Measurements from ENCODE around the gene RAPGEF2. TPM values are rescaled to one million over a fixed set of nuclear protein-coding genes. Genes with fewer than 3 reads are reported as not detected.

The RAPGEF2 gene
- total RNA-seq, 1 donor from 2014 or later, result 251 TPM

- DNase-seq, result no peak
Observed at GRCh38 chr4:159197885-159198269, 95.0 kb downstream of the RAPGEF2 start.

DNA sequence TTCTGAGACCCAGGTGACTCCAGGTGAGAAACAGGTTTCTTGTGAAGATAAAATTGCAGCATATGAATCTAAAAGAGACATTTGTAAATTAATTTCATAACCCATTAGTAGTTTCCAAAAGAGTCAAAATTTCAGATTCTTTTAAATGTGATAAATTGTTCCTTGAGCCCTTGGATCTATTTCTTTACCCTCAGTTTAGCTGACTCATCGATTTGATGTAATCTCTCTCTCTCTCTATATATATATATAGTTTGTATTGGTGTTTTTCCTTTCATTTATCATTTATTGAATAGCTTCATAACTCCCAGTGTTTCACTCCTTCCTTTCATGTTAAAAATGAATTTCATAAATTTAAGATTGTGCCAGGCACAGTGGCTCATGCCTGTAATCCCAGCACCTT lies 96.9 kb downstream of the RAPGEF2 start:
- DNase-seq, result no peak

- no peak for DNase-seq
Observed at GRCh38 chr4:159201168-159201567, 98.3 kb downstream of the RAPGEF2 start.

DNA sequence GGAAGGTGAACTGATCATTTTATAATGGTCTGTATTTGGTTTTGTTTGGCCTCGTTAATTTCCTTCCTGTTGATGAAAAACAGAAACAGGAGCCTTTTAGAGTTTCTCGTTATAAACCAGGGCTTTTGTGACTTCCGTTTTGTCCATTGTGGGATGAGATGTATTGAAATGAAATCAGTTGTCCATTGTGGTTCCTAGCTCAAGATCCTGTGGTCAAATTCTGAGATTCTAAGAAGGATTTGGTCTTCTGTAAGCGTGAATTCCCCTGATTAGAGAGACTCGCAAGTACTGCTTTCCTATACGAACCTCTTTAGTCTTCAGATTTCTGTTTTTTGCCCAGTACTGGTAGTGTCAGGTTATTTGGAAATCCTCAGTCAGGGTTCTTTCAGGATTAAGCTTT lies 101.7 kb downstream of the RAPGEF2 start:
- no peak for DNase-seq

GRCh38 chr4:159205466-159205865 lies 102.6 kb downstream of the RAPGEF2 start:
- no peak for DNase-seq

GRCh38 chr4:159206427-159206871 lies 103.6 kb downstream of the RAPGEF2 start:
- no peak for DNase-seq

- DNase-seq, result no peak
Observed at GRCh38 chr4:159209249-159209648, 106.4 kb downstream of the RAPGEF2 start.

DNA sequence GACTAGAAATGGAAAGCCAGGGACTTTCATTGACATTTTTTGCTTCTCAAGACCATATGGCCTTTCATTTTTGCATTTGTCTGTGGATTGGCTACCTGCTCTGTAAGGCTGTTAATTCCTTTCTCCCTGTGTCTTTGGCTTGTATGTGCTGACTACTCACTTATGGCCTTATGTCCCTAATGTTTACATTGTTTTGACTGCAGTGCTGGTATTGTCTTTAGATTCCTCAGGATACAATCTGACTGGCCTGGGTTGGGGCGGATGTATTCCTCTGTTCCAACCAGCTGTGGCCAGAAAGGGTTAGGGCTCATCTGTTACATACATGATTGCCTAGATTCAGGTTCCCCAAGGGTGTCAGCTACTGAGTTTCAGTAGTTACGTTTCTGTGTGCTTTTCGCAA lies 108.1 kb downstream of the RAPGEF2 start:
- DNase-seq, result no peak

GRCh38 chr4:159212675-159213293 lies 109.9 kb downstream of the RAPGEF2 start:
- DNase-seq, result no peak

DNA sequence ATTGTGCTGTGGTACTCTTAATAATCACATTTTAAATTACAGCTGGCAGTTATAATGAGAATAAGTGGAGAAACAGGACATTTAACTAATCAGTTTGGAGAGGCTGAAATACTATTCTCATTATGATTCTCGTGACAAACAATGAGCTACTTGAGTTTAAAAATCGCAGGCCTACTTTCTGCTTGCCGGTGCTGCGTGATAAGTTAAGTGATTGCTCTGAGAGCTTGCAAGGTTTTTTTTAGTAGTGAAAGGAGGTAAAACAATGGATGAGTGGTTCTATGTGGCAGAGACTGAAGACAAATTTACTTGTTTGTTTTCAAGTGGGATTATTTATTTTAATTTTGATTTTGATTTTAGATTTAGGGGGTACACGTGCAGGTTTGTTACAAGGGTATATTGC lies 114.0 kb downstream of the RAPGEF2 start:
- no peak for DNase-seq

DNA sequence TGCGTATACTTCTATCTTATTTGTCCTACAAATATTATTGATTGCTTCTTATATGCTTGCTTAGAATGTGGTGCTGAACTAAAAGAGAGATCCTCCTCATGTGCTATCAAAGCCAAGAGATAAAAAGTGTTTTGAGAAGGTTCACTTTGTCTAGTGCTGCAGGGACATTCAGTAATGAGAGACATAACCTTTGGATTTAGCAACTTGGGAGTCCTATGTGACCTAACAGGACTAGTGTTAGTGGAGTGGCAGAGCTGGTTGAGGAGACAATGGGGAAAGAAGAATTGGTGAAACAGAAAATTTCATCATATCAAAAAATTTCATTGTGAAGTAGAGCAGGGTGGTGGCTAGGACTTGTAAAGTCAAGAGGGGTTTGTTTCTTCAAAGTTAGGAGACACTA lies 117.0 kb downstream of the RAPGEF2 start:
- no peak for DNase-seq

DNA sequence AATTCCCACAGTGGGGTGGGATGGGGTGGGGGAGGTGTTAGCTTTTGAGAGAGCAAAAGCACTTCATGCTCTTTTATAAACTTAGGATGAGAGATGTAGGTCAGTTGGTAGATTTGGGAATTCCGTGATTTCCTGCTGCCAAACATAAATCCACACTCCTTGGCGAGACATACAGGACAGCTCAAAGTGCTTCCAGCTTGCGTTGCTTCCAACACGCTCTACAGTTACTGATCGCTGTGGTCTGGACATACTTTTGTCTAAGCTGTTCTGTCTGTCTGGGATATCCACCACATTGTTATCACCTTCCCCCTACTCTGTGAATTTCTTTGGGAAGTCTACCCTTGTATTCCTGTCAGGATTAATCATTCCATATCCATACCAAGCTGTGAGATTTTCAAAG lies 117.5 kb downstream of the RAPGEF2 start:
- no peak for DNase-seq

DNA sequence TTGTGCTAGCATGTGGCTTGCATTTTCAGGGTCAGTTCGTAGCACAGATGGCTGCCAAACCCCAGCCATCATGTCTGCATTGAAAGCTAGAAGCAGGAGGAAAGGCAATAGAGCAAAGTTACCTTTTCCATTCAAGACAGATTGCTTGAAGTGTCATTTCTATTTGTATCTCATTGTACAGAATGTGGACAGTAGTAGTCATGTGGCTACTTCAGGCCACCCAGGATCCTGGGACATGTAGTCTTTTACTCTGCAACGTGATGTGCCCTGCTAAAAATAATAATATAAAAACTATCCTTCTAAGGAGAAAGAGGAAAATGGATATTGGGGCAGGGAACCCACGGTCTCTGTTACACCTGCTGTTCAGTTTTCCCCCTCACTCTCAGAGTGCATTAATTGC lies 118.4 kb downstream of the RAPGEF2 start:
- no peak for DNase-seq

DNA sequence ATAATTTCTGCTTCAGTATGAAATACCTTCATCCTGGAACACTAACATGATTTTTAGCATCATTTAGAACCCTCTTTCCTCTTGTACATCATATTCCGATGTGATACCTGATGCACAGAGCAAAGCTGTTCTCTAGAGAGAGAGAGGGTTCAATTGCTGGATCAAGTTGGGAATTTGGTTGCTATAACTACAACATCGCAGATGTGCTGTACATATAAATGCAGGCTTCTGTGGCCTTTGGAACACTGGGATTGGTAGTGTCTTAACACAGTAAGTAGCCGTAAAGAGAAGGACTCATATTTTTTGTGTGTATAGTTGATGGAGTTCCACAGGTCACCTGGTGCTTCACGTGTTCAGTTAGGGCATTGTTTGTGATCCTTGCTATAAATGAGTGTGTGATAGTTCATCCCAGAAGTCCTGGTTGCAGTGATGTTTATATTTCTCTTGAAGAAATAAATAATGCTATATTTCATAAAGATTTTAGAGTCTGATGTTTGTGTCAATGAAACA lies 119.2 kb downstream of the RAPGEF2 start:
- no peak for DNase-seq

GRCh38 chr4:159224408-159224807 lies 121.5 kb downstream of the RAPGEF2 start:
- no peak for DNase-seq

- DNase-seq, result no peak
Observed at GRCh38 chr4:159227378-159227777, 124.5 kb downstream of the RAPGEF2 start.

- peak; percentile 36 for DNase-seq
Observed at GRCh38 chr4:159227984-159228383, 125.1 kb downstream of the RAPGEF2 start.

- DNase-seq, result no peak
Observed at GRCh38 chr4:159229164-159229563, 126.3 kb downstream of the RAPGEF2 start.

- no peak for DNase-seq
Observed at GRCh38 chr4:159232465-159233106, 129.7 kb downstream of the RAPGEF2 start.

DNA sequence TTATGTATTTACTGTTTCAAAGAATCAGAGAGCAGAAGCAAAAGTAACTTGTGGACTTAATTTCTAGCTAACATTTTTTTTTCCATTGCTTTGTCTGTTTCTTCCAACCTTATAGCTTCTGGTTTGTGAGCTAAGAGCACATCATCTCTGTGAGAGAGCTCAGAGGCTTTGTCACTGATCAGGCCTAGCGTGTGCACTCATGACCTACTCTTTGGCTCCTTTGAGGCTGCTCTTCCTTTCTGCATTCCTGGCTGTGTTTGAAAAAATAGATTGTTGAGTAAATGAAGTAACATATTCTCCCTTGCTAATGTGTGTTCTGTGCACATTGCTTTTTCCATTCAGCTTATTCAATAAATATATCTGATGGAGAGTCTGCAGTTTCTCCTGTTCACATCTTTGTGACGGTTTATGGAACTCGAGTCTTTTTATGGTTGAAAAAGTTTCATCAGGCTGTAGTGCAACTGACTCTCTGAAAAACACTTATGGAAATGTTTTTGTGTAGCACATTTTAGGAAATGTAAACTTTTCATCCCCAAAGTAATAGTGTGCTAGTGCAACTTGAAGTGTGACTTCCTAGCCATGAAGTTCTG lies 133.0 kb downstream of the RAPGEF2 start:
- no peak for DNase-seq

GRCh38 chr4:159237975-159238374 lies 135.1 kb downstream of the RAPGEF2 start:
- DNase-seq, result no peak

GRCh38 chr4:159238631-159239030 lies 135.8 kb downstream of the RAPGEF2 start:
- no peak for DNase-seq

DNA sequence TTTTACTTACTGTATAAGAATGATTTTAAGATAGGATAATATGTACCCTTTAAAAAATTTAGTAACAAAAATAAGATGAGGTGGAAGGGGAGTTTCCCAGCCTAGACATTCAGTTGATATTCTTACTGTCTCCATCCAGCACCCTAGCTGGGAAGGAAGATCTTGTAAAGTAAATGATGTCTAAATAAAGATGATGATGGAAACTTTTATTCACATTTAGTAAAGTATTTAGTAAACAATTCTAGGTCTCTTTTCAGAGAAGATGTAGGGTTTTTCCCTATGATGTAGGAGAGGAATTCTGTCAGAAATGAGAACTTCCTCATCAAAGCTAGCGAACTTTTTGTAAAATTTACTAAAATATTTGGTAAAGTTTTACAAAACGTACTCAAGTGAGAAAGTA lies 136.8 kb downstream of the RAPGEF2 start:
- no peak for DNase-seq

DNA sequence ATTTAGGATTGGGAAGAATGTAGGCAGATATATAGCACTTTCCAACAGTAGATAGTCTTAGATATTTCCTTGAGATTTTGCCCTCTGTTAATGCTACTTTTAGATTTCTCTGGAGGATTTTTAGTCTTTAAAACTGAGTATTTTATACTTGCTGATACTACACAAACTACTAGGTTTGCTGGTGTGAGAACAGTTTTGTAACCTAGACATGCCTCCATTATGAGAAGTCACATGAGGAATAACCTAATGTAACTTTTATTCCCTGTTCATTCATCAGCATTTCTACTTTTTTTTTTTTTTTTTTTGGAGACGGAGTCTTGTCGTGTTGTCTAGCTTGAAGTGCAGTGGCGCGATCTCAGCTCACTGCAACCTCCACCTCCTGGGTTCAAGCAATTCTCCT lies 137.2 kb downstream of the RAPGEF2 start:
- DNase-seq, result no peak

All from occipital lobe (tissue), 2 donors.